NK-92 (cell line): ENCODE data around the gene NTMT1.

Experiments used
- DNase-seq: peaks from one replicate; lab custom pipeline; 2025; ENCODE audit not compliant: unreplicated experiment; lab: John Stamatoyannopoulos, UW

The NTMT1 gene

DNA sequence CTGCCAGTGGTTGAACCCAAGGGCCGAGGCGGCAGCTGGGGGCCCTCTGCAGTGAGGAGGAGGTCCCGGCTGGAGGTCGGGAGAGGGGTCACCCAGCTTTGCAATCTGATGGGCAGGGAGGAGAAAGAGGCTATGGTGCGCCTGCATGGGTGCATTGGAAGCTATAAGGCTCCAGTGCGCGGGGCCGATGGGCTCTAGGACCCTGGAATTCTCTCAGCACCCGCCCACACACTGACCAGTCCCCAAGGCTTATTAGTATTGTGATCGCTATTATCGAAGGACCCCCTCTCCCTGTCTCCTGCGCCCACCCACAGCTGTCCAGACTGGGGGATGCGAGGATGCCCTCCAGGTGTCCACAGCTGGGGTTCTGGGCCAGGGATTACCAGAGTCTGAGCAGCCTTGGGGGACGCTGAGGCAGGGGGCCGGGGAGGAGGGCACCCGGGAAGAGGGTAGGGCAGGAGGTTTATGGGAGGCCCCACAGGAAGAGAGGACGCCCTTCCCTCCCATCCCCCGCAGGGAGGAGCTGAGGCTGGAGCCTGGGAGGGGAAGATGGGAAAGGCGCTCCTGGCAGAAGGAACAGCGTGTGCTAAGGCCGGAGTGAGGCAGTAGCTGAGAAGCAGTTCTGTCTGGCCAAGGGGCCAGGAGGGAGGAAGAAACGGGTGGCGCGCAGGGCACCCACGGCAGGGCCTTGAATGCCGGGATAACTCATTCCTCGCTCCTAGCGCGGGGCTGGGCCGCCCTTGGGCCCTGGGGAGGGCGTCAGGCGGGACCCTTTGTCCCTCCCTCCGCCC, 29.2 kb upstream of the NTMT1 start:
- DNase-seq, result no peak

DNA sequence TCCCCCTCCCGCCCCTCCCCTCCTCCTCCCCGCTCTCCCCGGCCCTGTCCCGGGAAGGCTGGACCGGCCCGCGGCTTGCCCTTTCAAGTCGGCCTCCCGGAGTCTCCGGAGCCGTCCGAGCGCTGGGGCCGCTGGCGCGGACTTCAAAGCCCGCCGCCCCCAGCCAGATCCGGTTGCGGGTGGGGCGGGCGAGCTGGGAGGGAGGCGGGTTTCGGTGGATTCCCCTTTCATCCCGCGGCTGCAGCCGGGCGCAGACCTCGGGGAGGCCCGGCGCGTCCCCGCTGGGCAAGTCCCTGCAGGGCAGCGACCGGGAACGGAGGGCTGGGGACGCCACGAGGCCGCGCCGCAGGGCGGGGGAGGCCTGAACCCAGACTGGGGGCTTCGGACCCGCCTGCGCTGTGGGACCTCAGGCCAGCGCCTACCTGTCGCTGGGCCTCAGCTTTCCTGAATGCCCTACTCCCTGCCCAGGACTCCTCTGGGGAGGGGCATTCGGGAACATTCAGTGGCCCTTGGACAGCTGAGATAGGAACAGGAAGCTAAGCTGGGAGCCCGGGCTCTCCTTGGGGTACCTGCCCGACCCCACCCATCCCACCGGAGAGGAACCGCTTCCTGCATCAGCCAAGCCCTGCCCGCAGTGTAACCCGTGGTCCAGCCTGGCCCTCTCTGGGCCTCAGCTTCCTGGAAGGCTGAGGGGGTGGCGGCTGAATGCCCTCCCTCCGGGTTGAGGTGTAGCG, 28.4 kb upstream of the NTMT1 start:
- DNase-seq, result no peak

- DNase-seq, result no peak
These were observed 27.8 kb upstream of the NTMT1 start for GRCh38 chr9:129598089-129598596.

DNA sequence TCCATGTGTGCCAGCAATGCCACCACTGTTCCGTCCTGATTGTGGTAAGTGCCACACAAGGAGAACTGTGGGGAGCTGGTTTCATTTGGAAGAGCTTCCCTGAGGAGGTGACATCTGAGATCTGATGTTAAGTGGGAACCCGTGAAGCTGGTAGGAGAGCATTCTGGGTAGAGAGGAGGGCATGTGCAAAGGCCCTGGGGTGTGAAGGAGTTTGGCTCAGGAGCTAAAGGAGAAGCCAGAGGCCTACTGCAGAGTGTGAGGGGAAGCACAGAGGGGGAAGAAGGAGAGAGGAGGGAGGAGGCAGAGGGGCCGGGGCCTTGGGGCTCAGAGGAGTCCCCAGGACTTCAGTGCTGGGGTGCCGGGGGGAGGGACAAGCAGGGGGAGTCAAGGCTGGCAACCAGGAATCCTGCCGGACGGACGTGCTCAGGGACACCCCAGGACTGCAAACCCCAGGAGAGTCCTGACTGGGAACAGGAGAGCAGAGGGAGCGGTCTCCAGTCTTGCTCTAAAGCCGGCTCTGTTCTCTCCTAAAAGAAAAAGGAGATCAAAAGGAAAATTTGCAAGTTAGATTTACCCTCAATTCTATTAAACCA, 24.8 kb upstream of the NTMT1 start:
- DNase-seq, result no peak

DNA sequence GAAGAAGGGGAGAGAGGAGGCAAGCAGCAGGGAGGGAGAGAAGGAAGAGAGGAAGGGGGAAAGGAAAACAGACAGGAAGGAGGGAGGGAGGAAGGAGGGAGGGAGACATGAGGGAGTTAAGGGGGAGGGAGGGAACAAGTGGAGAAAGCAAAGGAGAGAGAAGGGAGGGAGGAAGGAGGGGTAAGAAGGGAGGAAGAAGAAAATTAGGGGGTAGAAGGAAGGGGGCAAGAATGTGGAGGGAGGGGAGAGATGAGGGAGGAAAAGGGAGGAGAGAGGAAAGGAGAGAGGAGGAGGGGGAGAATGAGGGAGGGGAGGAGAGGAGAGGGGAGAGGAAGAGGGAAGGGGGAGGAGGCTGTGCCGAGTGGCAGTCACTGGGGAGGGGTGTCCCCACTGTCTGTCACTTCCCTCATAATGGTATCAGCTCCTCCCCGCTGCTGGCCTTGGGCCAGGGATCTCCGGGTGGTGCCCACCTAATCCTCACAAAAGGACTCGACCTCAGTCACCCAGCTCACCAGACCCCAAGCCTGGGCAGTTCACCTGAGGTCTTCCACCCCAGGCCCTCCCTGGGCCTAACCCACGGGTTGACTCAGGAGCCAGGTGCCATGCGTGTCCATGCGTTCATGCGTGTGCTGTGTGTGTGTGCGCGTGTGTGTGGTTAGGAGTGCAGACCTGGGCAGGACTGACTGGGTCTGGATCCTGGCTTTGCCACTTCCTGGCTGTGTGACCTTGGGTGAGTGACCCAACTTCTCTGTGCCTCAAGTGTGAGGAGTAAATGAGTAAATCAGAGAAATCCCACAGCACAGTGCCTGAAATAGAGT, 23.2 kb upstream of the NTMT1 start:
- DNase-seq, result no peak

- no peak for DNase-seq
These were observed 21.8 kb upstream of the NTMT1 start for GRCh38 chr9:129604056-129604765.

DNA sequence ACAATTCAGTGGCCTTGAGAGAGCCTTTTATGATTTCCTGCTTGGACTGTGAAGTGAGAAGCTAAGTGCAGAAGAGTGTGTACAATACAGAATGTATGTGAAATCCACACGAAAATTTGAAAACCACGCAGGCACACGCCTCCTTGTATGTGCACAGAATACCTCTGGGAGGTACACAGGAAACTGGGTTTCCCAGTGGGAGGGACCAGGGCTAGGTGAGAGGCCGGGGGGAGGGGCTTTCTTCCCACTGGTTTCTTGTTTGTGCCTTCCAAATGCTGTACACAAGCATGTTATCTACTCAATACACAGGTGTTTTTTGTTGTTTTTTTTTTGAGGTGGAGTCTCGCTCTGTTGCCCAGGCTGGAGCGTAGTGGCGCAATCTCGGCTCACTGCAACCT, 21.2 kb upstream of the NTMT1 start:
- no peak for DNase-seq

DNA sequence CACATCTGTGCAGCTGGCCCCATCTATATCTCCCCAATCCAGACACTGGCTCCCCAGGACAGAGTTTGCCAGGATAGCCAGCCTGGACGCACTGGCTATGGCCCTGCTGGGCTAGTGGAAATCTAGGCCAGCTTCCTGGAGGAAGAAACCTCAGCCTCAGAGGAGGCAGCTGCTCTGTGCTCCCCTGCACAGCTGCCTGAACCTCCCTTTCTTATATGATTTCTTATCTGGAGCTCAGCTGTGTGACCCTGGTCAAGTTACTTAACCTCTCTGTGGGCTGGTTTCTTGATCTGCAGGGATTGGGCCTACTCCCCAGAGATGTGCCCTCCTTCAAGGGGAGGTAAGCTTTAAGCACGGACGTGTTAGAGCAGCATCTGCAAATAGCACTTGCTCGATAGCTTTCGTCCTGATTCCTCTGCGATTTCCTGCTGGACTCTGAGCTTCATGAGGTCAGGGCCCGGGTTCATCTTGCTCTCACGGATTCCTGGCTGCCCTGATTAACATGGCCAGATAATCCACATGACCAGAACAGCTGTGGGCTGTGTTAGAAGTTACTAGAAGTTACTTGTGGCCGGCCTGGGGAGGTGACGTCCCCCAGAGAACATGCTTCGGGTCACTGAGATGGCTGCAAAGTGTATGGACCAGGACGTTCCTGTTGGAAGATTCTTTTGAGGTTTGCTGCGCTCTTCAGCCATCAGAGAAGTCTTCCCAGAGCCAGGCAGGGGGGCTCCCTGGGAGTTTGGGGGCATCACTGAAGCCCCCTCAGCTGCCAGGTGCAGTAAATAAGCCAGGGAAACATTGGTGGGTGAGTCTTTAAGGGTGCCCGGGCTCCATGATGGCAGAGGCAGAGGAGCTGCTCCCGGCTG, 19.6 kb upstream of the NTMT1 start:
- DNase-seq, result no peak

GRCh38 chr9:129607027-129607387, 19.0 kb upstream of the NTMT1 start:
- no peak for DNase-seq

DNA sequence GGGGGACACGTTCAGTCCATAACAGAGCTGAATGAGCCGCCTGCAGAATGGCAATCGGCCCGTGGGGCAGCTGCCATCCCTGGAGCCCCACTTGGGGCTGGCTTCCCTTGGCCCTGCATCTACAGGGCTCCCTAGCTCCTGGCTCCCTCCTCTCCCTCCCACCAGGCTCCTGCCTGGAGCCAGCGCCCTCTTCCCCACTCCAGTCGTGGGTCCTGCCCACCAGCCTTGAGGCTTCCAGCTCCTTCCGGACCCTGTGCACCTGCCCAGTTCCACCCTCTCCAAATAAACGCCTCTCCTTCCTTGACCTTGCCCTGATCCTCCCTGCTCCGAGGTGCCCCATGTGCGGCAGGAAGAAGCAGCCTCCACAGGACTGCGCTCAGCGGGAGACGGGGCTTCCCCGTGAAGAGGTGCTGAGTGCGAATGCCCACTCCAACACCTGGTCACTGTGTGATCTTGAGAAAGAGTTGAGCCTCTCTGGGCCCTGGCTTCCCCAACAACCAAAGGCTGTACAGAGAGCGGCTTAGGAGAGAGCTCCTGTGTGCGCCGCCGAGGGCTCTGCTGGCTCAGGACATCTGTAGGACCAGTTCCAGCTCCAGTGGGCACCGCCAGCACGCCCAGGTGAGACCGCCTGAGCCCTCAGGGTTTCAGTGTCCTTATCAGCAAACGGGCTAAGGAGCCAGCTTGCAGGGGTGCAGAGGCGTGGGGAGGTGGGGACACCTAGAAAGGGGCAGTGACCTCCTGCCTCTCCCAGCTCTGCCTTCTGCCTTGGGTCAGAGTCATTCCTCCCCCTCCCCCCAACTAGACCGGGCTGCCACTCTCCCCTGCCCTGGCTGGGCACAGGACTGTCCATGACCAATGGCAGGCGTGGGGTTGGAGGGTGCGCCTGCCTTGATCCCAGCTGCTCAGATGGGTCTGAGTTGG, 17.1 kb upstream of the NTMT1 start:
- no peak for DNase-seq

DNA sequence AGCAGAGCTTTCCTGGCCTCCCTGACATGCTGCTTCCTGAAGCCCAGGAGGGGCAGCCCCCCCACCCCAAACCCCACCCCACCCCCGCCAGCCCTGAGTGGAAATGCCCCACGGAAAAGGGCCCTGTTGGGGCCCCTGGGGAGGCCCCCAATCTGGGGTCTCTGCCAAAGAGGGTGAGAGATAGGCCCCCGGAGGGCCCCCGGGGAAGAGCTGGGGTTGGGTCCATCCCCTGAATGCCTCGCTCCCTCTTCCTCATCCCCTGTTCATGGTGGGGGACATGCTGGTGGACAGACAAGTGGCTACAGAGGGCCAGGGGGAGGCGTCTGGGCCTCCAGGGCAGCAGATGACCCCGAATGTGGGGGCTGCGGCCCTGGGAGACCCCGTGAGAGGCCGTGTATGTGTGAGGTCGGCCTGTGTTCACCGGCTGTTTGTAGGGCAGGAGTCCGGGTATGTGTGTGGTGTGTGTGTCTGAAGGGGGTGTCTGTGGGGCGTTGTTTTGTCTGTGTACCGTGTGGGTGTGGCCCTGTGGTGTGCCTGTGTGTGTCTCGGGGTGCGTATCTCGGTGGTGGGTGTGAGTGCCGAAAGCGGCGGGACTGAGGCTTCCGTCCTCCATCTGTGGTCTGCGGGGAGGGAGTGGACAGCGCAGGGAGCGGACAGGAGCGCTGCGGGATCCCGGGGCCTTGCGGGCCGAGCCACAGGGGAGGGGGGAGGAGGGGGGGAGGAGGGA, 16.3 kb upstream of the NTMT1 start:
- no peak for DNase-seq

GRCh38 chr9:129610213-129610472, 15.8 kb upstream of the NTMT1 start:
- DNase-seq, result no peak

DNA sequence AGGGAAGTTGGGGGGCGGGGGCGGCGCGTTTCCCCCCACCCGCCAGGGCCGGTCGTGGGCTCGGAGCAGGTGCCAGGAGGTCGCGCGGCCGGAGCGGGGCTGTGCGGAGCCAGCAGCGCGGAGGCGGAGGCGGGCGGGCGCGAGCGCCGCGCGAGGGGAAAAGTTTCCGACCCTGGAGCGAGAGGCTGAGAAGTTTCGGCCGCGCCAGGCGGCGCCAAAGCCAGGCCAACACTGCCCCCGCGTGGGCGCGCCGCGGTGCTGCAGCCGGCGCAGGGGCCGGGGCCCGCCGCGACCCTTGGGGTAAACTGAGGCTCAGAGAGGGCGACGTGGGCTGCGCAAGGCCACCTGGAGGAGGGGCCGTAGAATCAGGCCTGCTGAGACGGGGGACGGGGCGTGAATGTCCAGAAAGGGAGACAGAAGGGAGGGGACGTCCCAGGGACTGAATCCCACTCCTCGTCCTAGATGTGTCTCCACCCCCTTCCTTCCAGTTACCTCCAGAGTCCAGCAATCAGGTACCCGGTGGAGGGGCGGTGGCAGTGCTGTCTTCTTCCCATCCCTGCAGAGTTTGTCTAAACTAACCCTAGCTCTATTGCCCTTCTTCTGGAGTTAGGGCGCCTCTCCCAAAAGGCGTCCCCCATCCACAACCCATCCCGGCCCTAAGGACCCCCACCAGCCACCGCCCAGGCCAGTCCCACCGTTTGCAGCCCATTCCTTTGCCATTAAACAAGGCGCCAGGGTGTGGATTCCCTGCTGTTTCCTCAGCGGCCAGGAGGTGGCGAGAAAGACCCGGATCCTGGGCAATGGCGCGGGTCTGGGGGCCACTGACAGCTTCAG, 15.3 kb upstream of the NTMT1 start:
- no peak for DNase-seq

DNA sequence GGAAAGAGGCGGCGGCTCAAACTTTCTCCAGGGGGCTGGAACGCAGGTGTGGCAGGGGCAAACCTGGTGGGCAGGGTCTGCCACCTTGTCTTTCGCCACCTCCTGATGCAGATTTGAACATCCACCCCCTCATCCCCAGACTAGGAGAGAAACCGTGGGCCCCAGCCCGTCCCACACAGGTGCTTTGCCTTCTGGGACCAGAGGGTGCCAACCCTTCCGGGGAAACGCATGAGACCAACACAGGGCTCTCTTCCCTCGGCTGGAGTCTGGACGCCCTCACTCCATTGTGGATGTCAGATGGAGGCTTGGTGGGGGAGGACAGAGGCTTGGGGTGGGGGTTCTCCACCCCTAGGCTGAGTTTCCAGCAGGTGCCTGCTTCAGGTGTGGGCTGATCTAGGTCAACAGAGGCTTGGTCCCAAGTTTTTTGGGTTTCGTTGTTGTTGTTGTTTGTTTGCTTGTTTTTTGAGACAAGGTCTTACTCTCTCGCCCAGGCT, 14.6 kb upstream of the NTMT1 start:
- DNase-seq, result no peak

- DNase-seq, result no peak
These were observed 13.8 kb upstream of the NTMT1 start for GRCh38 chr9:129612123-129612522.

- DNase-seq, result no peak
These were observed 13.0 kb upstream of the NTMT1 start for GRCh38 chr9:129612815-129613519.
